ENCODE results near the gene KRT85.

The KRT85 gene

GRCh38 chr12:52364901-52365489 is 2.3 kb downstream of the KRT85 start:
- no peak for FAIRE-seq

DNA sequence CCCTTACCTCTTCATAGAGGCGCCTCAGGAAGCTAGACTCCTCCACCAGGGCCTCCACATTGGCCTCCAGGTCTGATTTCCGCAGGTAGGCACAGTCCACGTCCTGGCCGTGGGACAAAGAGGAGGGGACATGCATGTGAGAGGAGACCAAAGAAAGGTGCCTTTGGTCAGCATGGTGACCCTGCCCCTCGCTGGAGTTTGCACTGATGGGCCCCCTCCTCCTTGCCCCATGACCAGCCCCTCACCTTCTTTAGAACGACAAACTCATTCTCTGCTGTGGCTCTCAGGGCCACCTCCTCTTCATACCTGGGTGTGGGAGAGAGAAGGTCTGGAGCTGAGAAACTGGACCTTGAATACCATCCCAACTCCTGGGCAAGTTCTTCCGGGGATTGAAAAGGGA is 3.2 kb downstream of the KRT85 start:
- no peak for FAIRE-seq

- FAIRE-seq, result no peak
Measured at GRCh38 chr12:52363111-52363679, 4.1 kb downstream of the KRT85 start.

DNA sequence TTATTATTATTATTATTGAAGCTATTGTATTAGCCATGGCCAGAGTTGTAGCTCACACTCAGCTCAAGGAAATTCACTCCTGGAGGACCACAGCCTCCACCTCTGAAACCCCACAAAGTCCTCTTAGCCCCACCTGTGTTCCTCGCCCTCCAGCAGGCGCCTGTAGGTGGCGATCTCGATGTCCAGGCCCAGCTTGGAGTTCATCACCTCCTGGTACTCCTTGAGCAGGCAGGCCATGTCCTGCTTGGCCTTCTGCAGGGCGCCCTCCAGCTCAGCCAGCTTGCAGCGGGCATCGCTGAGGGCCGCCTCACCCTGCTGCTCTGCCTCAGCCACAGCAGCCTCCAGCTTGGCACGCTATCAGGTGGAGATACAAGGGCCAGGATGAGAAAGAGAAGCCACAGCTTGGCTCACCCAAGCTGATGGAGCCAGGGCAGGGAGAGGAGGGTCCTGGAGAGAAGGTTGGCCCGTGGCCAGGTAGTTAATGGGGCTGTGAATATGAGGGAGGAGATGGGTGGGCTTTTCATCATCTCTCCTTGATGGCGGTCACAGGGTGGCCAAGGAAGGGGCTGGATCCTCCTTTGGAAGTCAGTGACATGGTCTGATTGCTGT is 5.1 kb downstream of the KRT85 start:
- no peak for FAIRE-seq

DNA sequence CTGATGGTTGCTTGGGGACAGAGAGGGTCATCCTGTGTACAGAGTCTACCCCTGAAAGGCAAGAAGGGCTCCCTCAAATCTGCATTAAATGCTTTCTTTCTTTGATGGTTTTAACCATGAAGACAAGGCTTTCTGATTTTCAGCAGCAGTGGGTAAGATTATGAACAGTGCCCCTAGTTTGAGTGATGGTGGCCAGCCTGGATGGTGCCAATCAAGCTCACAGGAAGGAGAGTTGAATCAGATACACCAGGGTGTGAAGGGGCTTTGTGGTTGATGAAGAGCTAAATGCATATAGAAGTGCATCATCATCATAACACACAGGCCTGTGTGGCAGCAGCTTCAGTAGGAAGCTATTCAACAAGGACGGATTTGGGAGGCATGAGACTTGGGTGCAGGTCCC is 5.7 kb downstream of the KRT85 start:
- no peak for FAIRE-seq

DNA sequence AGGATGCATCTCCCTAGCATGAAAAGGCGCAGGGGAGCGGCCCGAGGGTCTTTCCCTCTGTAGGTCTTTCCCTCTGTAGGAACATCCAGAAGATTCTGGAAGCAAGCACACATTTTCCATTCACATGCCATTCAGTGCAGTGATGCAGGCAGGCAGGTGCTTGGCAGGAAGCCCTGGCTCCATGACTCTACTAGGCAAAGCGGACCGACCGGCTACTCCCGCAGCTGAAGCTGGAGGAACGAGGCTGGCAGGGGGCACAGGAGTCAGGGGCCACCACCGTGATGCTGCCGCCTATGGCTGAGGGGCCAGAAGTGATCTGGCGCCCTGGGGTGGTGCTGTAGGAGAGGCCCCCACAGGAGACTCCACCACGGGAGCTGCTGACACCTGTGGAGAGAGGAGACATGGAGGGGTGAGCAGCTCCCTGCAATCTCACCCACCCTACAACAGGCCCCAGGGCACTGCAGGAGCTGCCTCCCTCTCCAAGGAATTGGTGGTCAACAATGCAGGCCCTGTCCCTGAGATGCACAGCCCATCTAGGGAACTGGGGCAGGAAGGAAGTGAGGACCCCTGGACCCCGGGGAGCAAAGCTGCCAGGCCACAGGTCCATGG is 6.5 kb downstream of the KRT85 start:
- FAIRE-seq, result no peak

DNA sequence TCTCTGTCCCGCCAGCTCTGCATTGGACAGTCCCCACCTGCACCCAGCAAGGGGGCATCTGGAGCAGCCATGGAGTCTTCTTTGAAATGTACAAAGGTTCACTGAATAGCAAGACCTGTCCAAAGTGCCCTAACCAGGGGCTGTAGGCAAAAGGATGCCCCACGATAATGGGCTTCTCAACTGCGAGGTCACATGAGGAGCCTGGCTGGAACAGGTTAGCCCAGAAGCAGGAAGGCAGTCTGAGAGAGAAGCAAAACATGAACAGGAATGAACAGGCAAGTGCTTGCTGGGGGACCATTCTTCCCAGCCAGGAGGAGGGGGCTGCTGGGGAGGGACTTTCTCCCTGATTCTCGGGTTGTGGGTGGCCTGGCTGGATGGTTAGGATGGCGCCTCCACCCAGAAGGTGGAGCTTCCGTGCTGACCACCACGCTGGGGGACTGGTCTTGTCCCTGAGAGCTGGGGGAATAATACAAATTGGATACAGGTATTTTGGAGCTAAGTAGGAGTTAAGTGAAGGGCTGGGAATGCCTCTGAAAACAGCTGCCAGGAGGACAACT is 7.1 kb downstream of the KRT85 start:
- no peak for FAIRE-seq

- FAIRE-seq, result no peak
Measured at GRCh38 chr12:52359621-52360061, 7.6 kb downstream of the KRT85 start.

DNA sequence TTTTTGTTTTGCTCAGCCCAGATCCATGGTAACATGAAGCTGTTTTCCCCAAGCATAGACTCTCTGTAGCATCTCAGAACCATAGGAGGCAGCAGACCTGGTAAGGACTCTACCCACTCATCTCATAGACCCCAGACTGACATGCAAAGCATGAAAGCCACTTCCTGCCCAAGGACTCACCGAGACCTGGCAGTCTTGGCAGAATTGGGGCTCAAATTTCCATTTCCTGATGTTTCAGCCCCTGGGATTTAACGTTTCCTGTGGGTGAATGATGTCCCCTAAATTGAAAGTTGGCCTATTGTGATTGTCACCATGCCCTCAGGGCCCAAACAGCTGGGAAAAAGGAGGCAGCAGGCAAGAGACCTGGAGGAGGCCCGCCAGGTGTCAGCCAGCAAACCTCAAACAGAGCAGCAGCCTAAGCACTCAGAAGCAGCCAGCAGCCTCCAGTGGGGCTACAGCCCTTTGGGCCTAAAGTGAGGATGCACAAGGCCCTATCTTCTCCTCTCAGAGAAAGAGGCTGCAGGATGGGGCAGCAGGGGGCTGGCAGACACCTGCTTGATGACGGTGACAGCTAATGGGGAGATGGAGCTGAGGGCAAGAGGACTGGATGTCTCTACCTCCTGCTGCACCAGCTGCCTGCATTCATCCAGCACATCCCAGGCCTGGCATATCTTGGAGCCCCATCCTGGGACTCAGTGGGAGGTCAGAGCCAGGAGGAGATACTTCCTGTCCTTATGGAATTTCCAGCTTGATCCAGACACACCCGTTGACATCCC is 8.5 kb downstream of the KRT85 start:
- no peak for FAIRE-seq

- no peak for FAIRE-seq
Measured at GRCh38 chr12:52356762-52357580, 10.3 kb downstream of the KRT85 start.

- FAIRE-seq, result no peak
Measured at GRCh38 chr12:52356031-52356761, 11.1 kb downstream of the KRT85 start.

GRCh38 chr12:52355176-52355575 is 12.1 kb downstream of the KRT85 start:
- FAIRE-seq, result no peak

- no peak for FAIRE-seq
Measured at GRCh38 chr12:52354200-52354599, 13.1 kb downstream of the KRT85 start.

- no peak for FAIRE-seq
Measured at GRCh38 chr12:52353766-52354165, 13.5 kb downstream of the KRT85 start.

DNA sequence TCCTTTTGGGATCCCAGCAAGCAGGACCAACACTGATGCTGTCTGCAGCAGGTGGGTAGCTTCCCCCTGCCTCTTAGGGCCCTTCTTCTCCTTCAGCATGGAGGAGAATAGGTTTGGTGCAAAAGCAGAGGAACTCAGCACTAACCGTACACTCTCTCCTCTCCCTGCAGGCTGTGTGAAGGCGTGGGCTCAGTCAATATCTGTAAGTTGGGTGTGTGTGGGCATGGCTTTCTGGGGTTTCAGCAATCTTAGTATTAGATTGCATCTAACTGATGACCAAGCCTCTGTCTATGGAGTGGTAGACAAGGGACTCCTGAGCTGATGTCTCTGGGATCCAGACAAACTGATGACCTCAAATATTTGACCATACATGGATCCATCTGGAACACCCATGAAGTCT is 14.3 kb downstream of the KRT85 start:
- no peak for FAIRE-seq

- no peak for FAIRE-seq
Measured at GRCh38 chr12:52351196-52352059, 15.9 kb downstream of the KRT85 start.

GRCh38 chr12:52350786-52351185 is 16.5 kb downstream of the KRT85 start:
- no peak for FAIRE-seq

DNA sequence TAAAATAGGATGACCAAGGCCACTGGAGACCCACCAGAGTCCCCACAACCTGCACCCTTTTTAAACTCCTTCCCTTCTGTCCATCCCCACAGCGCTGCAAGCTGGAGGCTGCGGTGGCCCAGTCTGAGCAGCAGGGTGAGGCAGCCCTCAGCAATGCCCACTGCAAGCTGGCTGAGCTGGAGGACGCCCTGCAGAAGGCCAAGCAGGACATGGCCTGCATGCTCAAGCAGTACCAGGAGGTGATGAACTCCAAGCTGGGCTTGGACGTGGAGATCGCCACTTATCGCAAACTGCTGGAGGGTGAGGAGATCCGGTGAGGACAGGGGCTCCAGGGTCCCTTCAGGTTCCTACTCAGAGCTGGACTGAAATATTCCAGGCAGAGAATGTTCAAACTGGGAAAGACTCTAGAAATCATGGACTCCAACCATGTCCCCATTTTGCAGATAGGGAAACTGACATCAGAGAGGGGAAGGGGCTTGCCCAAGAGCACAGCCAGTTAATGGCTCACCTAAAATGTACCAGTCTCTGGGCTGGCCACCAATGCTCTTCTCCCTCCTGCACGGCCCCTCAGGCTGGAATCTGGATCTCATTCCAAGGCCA is 17.2 kb downstream of the KRT85 start:
- no peak for FAIRE-seq

GRCh38 chr12:52349196-52349595 is 18.1 kb downstream of the KRT85 start:
- no peak for FAIRE-seq
